C1 segment of cervical spinal cord (tissue), 14 donors: ENCODE measurements around the gene TAS2R50.
"Not testable (repeated sequence)": the region's sequence is repeated elsewhere in the genome, so short reads cannot be mapped to it uniquely, and the experiment has no call there.

Source experiments
- DNase-seq, 14 donors: peaks; one replicate each; lab custom pipeline; 2025; lab: John Stamatoyannopoulos, UW

The TAS2R50 gene

GRCh38 chr12:10986812-10987211 lies at the start of gene TAS2R50:
Gene TAS2R50 (minus strand): TSS chr12:10986912. CDS start chr12:10986860, 52 bp downstream.
- DNase-seq: no peak

GRCh38 chr12:11033959-11034358 lies 47.2 kb upstream of the TAS2R50 start:
- not testable (repeated sequence) for DNase-seq

- DNase-seq: no peak
Measured at GRCh38 chr12:11031307-11031706, 44.6 kb upstream of the TAS2R50 start, which contains the start of gene TAS2R31. Gene TAS2R31 (minus strand): TSS chr12:11031407. CDS start chr12:11031335, 72 bp downstream.

GRCh38 chr12:11026118-11026517 lies 39.4 kb upstream of the TAS2R50 start:
- DNase-seq: no peak

GRCh38 chr12:11023387-11023786 lies 36.7 kb upstream of the TAS2R50 start:
- DNase-seq: no peak

- DNase-seq: no peak
Measured at GRCh38 chr12:11022520-11022919, 35.8 kb upstream of the TAS2R50 start, which contains the start of gene TAS2R19. Gene TAS2R19 (minus strand): TSS chr12:11022620. CDS start chr12:11022571, 49 bp downstream.

- DNase-seq: peak in 3 of 14 donors; percentile 1 to 28 (median 3)
Measured at GRCh38 chr12:11016937-11017336, 30.2 kb upstream of the TAS2R50 start.

- DNase-seq: no peak
Measured at GRCh38 chr12:11015775-11016430, 29.2 kb upstream of the TAS2R50 start.

- DNase-seq: no peak
Measured at GRCh38 chr12:11014234-11014633, 27.5 kb upstream of the TAS2R50 start.

GRCh38 chr12:11007608-11008007 lies 20.9 kb upstream of the TAS2R50 start:
- no peak for DNase-seq

GRCh38 chr12:10998204-10998603 lies 11.5 kb upstream of the TAS2R50 start, which contains the start of gene TAS2R20:
Gene TAS2R20 (minus strand): TSS chr12:10998304. CDS start chr12:10997875, 429 bp downstream.
- no peak for DNase-seq

- DNase-seq: no peak
Measured at GRCh38 chr12:10994307-10994706, 7.6 kb upstream of the TAS2R50 start.

- DNase-seq: no peak
Measured at GRCh38 chr12:10989107-10989506, 2.4 kb upstream of the TAS2R50 start.

- DNase-seq: no peak
Measured at GRCh38 chr12:10982244-10982643, 4.5 kb downstream of the TAS2R50 start.

GRCh38 chr12:10974965-10975364 lies 11.7 kb downstream of the TAS2R50 start:
- no peak for DNase-seq

- DNase-seq: no peak
Measured at GRCh38 chr12:10968765-10969456, 17.8 kb downstream of the TAS2R50 start.

- no peak for DNase-seq
Measured at GRCh38 chr12:10967409-10967808, 19.3 kb downstream of the TAS2R50 start.

- no peak for DNase-seq
Measured at GRCh38 chr12:10966314-10966713, 20.4 kb downstream of the TAS2R50 start.

- DNase-seq: no peak
Measured at GRCh38 chr12:10965476-10965875, 21.2 kb downstream of the TAS2R50 start.

GRCh38 chr12:10960211-10960610 lies 26.5 kb downstream of the TAS2R50 start:
- DNase-seq: no peak

- DNase-seq: peak in 5 of 14 donors; percentile 6 to 31 (median 6)
Measured at GRCh38 chr12:10959804-10960203, 26.9 kb downstream of the TAS2R50 start.

GRCh38 chr12:10957741-10958140 lies 29.0 kb downstream of the TAS2R50 start:
- DNase-seq: no peak

- DNase-seq: no peak
Measured at GRCh38 chr12:10956085-10956484, 30.6 kb downstream of the TAS2R50 start.
